WERI-Rb-1 (cell line): ENCODE data around the gene SEC23A.
"Not testable (repeated sequence)": the region's sequence is repeated elsewhere in the genome, so short reads cannot be mapped to it uniquely, and the experiment has no call there.

ENCODE experiments used
- DNase-seq: peaks from one replicate; pipeline ENCODE4 v3.0.0-alpha.2; 2020
- H3K27ac ChIP-seq: fragments of 250-450 bp; sonication (Bioruptor Pico); 2 replicates; pipeline ENCODE4 v1.5.1; 2020; ENCODE audit warnings: mild to moderate bottlenecking, moderate library complexity
- H3K27me3 ChIP-seq: fragments of 250-450 bp; sonication (Bioruptor Pico); 2 replicates; pipeline ENCODE4 v1.5.1; 2021; ENCODE audit warnings: mild to moderate bottlenecking, low read depth, moderate library complexity; ENCODE audit not compliant: insufficient read depth, severe bottlenecking
- H3K36me3 ChIP-seq: fragments of 250-450 bp; sonication (Bioruptor Pico); 2 replicates; pipeline ENCODE4 v1.5.1; 2020; ENCODE audit warnings: mild to moderate bottlenecking, moderate library complexity
- H3K4me3 ChIP-seq: 2 replicates; pipeline ENCODE4 v1.5.1; 2011; ENCODE audit warnings: low read depth, mild to moderate bottlenecking, control low read depth, low read length
- H3K9me3 ChIP-seq: fragments of 250-450 bp; sonication (Bioruptor Pico); 2 replicates; pipeline ENCODE4 v1.5.1; 2021; ENCODE audit warnings: mild to moderate bottlenecking, moderate library complexity; ENCODE audit not compliant: severe bottlenecking
- TF ChIP-seq, protein P1 (sequence below): IDR thresholded peaks from 2 replicates; pipeline ENCODE4 v1.5.1; 2011; ENCODE audit warnings: low read depth, mild to moderate bottlenecking, control low read depth, inconsistent platforms, low read length

Gene SEC23A

DNA sequence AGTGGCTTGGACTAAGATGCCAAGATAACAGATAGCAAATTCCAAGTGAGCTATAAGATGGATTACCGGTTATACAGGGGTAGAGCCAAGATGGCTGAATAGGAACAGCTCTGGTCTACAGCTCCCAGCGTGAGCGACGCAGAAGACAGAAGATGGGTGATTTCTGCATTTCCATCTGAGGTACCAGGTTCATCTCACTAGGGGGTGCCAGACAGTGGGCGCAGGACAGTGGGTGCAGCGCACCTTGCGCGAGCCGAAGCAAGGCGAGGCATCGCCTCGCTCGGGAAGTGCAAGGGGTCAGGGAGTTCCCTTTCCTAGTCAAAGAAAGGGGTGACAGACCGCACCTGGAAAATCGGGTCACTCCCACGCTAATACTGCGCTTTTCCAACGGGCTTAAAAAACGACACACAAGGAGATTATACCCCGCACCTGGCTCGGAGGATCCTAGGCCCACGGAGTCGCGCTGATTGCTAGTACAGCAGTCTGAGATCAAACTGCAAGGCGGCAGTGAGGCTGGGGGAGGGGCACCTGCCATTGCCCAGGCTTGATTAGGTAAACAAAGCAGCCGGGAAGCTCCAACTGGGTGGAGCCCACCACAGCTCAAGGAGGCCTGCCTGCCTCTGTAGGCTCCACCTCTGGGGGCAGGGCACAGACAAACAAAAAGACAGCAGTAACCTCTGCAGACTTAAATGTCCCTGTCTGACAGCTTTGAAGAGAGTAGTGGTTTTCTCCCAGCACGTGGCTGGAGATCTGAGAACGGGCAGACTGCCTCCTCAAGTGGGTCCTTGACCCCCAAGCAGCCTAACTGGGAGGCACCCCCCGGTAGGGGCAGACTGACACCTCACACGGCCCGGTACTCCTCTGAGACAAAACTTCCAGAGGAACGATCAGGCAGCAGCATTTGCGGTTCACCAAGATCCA lies 85.7 kb downstream of the SEC23A start:
- H3K36me3 ChIP-seq, H3K27ac ChIP-seq, H3K27me3 ChIP-seq, H3K9me3 ChIP-seq: not testable (repeated sequence)
- TF ChIP-seq, protein P1, sequence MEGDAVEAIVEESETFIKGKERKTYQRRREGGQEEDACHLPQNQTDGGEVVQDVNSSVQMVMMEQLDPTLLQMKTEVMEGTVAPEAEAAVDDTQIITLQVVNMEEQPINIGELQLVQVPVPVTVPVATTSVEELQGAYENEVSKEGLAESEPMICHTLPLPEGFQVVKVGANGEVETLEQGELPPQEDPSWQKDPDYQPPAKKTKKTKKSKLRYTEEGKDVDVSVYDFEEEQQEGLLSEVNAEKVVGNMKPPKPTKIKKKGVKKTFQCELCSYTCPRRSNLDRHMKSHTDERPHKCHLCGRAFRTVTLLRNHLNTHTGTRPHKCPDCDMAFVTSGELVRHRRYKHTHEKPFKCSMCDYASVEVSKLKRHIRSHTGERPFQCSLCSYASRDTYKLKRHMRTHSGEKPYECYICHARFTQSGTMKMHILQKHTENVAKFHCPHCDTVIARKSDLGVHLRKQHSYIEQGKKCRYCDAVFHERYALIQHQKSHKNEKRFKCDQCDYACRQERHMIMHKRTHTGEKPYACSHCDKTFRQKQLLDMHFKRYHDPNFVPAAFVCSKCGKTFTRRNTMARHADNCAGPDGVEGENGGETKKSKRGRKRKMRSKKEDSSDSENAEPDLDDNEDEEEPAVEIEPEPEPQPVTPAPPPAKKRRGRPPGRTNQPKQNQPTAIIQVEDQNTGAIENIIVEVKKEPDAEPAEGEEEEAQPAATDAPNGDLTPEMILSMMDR = peak; percentile 32; the same call in 1 of the 2 replicates
- peak overlapping the region; percentile 23 for H3K4me3 ChIP-seq
- DNase-seq = peak; percentile 52

DNA sequence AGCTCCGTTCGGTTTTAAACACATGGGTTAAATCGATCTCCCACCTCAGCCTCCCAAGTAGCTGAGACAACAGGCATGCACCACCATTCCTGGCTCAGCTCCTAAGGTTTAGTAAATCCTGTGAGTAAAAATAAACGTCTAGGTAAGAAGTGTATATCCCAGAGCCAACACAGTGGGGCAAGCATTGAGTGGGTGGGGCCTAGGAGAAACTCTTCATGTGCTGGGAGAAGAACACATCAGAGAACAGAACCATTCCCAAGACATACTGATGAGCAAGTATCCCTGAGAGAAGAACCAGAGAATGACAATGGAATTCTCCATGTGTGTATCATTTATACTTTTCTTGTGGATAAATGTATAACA lies 86.3 kb downstream of the SEC23A start:
- no peak for DNase-seq
- H3K36me3 ChIP-seq = no peaks in the 10 kb centered on the region
- TF ChIP-seq, protein P1 = no peak
- H3K4me3 ChIP-seq = peak overlapping the region; percentile 23
- peaks cover 8% of the 10 kb centered on the region for H3K27me3 ChIP-seq
- H3K9me3 ChIP-seq = no peaks in the 10 kb centered on the region
- no peak overlapping the region for H3K27ac ChIP-seq

DNA sequence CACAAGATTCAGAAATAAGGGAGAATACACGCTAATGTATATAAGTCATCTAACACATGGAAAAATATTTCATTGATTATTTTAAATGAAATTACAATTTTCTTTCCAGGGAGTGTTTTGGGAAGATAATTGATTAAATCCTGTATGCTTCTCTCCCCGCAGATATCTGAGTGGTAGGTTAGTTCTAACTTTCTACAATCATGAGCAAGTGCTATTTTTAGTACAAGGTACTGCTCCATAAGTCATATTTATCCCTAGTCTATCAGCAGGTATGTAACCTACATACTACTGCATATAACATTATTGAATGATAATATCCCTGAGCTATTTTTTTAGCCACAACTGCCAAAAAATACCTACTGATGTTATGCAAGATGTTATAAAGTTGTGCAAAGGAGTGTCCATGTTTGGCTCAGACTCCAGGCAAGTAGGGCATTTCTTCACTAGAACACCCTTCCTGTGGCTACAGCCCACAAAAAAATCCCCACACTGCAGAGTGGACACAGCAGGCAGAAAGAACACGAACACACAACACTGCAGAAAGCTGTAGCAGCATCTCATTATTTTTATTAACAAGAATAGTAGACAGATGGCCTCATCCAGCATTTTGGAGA lies 87.0 kb downstream of the SEC23A start:
- Histone ChIP-seq H3K27ac (no peak overlapping the region), H3K9me3 (no peaks in the 10 kb centered on the region), H3K27me3 (peaks cover 9% of the 10 kb centered on the region), H3K4me3 (no peak overlapping the region), H3K36me3 (no peaks in the 10 kb centered on the region)
- TF ChIP-seq, protein P1 = no peak
- no peak for DNase-seq

DNA sequence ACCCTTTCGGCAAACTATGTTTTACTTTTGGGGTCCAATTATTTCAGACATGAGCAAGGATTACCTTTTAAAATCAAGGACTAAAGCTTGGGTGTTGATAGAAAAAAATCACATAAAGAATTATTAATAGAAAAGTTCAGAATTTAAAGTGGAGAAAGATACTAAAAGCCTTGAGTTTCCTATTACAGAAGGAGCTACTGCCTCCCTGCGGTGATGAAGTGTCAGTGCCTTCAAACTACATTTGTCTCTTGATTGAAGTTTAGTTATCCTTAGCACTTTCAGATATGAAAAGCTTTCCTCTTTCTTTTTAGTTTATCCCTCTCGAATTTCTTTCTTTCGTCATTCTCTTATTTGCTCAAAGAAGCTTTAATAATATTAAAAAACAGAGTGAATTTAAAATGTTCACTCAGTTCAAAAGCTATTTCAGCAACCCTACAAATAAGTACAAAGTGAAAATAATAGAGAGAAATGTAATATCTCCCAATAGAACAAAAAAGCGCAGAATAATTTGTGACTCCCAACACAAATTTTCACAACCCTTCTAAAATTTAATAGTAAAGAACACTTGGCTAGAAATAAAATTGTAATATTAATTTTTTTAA lies 87.6 kb downstream of the SEC23A start:
- no peak overlapping the region for H3K4me3 ChIP-seq
- no peaks in the 10 kb centered on the region for H3K9me3 ChIP-seq
- no peak for DNase-seq
- no peaks in the 10 kb centered on the region for H3K36me3 ChIP-seq
- H3K27me3 ChIP-seq = peaks cover 16% of the 10 kb centered on the region
- H3K27ac ChIP-seq = no peak overlapping the region
- TF ChIP-seq, protein P1 = peak; percentile 67

DNA sequence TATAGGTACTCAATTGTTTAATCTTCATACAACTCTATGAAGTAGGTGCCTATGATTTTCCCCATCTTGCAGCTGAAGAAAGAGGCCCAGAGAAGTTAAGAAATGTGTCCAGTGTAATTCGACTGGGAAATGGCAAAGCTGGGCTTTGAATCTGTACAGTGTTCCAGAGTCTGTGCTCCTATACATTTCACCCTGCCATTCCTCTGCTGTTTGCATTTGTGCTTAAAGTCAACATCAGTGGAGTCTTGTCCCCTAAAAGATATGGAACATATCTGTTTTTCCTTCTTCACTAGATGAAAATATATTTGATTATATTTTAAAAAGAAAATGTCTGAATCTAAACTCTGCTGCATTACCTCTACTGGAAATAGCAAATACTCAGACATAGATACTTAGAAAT lies 88.6 kb downstream of the SEC23A start:
- peaks cover 17% of the 10 kb centered on the region for H3K27me3 ChIP-seq
- H3K4me3 ChIP-seq = no peak overlapping the region
- H3K9me3 ChIP-seq = no peaks in the 10 kb centered on the region
- no peak for DNase-seq
- no peak overlapping the region for H3K27ac ChIP-seq
- TF ChIP-seq, protein P1 = no peak
- no peaks in the 10 kb centered on the region for H3K36me3 ChIP-seq

DNA sequence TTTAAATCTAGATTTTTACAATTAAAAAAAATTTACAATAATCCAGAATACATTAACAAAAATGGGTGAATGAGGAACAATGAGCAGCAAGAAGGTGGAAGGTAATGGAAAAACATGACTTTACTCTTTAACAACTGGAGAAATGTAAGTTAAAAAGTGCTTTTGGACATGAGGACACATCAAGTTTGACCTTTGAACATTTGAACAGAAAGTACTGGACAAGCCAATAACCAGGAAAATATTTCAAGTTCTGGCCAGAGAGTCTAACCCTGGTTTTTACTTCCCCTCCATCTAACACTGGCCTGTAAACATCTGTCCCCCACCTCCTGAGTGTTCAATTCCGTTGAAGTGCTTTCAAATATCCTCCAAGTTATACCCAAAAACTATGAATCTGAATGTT lies 94.1 kb downstream of the SEC23A start:
- H3K36me3 ChIP-seq, H3K27ac ChIP-seq, DNase-seq, H3K4me3 ChIP-seq, H3K9me3 ChIP-seq: not testable (repeated sequence)
- H3K27me3 ChIP-seq = peaks cover 31% of the 10 kb centered on the region
